HuH-7.5 (cell line): ENCODE results near the gene TRIP13.
"Not testable (repeated sequence)": the region's sequence is repeated elsewhere in the genome, so short reads cannot be mapped to it uniquely, and the experiment has no call there.

Experiments
- DNase-seq: peaks from one replicate; pipeline ENCODE4 v3.0.0; 2011; ENCODE audit warnings: low spot score

TRIP13 gene

DNA sequence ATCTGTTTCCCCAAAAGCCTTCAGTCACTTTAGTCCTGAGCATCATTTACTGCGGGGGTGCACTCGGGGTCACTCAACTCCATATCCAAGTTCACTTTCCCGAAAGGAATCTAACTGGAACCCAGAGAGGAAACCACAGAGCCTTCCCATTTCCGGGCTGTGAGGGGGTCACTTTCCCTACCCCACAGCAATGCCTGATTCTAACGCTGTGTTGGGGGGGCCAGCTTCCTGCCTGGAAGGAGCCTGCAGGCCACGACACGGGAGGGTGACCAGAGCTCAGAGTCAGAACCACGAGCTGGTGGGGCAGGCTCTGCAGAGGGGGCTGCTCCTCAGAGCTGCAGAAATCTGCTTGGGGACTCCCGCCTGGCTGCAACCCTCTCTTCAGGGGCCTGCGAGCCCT, 20.4 kb upstream of the TRIP13 start:
- no peak for DNase-seq

DNA sequence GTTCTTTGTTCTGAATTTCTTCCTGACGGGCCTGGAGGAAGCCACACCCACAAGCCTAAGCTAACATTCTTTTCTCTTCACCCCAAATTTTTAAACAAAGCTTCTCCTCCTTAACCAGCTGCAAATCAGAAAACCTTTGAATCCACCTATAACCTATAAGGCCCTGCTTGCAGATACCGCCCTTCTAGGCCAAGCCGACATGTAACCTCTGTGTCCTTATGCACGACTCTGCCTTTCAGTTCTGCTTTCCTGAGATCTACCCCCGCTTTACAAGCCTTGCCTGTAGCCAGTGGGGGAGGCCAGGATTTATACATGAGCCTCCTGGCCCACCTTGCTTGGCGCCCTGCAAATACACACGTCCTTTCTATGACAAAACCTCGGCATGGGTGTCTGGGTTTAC, 19.4 kb upstream of the TRIP13 start:
- no peak for DNase-seq

DNA sequence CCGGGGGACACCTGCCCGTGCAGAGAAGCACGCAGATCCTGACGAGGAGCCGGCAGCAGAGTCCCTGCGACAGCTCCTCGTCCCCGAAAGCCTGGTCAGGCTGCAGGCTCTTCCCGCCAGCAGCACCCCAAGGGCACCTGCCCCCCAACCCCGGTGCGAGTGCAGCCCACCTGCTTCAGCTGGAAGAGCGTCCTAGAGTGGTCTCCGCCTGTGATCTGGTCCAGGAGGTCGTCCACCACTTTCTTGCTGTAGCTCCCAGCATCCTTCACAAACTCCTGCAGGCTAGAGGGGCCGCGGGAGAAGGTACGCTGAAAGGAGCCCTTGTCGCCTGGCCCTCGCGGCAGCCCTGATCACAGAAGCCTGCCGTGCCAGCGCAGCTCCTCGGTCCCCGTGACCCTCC, 16.8 kb upstream of the TRIP13 start:
- DNase-seq = no peak

DNA sequence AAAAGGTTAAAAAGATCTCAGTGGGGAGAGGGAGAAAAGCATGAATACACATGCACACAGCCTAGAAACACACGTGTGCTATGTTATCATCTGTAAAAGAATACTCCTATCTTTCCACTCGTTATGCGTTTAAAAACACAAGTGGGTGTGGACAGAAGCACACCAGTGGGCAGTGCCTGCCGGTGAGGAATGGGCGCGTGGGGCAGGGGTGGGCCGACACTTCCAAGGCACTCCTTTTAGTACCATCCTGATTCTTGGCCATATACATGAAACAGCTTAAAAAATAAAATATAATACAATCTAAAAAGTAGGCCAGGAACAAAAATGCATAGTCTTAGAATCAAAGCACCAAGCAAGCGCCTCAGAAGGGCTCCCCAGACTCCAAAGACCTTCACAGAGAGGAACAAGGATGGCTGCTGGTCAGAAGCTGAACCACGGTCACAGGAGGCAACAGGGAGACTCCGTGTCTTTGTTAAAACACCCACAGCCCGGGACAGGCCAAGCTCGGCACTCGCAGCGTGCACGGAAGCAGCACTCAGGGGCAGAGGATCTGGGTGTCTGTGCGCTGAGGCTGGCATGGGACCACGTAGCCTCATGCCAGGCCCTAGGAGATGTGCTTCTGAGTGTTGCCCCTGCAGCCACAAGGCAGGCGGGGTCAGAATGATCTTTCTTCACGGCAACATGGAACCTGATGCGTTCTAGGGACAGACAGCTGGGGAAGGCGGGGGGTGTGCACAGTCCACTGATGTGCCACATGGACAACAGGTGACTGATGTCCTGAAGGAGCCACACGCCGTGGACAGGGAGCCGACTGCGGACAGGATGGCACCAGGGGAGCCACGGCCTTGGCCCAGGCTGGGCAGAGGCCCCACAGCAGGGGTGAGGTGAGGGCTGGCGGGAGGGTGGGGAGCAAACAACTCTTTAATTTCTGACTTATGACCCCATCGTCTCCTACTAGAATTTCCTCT, 16.0 kb upstream of the TRIP13 start:
- no peak for DNase-seq

DNA sequence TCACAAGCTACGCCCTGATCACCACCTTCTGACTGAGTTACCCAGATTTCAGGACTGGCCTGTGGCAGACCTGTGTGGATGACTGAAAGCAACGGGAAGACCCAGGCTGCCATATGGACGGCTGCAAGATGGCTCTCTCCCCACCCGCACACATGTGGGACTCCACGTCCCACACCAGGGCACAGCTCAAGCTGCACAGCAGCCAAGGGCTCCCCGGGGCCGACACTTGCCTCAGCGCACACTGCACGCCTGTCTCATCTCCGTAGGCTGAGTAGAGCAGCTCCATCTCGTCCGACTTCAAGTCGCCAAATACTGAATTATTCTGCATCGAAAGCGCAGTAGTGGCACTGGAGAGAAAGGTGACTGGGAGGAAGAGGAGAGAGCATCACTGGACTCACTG, 14.6 kb upstream of the TRIP13 start:
- DNase-seq = no peak

DNA sequence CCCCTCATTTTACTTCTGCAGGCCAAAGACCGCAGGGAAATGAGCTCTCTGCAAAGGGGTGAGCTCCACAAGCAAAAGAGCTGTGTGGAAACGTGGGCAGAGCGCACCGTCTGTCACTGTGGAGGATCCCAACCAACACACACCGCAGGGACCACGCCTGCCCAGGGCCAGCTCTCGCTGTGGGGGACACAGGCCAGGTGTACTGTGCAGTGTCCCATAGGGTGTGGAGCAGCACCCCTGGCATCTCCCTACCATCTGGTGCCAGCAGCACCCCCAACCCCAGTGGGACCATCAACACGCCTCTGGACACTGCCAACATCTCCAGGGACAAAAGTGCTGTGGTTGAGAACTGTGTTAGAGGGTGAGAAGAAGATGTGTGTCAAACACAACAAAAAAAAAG, 14.0 kb upstream of the TRIP13 start:
- not testable (repeated sequence) for DNase-seq

DNA sequence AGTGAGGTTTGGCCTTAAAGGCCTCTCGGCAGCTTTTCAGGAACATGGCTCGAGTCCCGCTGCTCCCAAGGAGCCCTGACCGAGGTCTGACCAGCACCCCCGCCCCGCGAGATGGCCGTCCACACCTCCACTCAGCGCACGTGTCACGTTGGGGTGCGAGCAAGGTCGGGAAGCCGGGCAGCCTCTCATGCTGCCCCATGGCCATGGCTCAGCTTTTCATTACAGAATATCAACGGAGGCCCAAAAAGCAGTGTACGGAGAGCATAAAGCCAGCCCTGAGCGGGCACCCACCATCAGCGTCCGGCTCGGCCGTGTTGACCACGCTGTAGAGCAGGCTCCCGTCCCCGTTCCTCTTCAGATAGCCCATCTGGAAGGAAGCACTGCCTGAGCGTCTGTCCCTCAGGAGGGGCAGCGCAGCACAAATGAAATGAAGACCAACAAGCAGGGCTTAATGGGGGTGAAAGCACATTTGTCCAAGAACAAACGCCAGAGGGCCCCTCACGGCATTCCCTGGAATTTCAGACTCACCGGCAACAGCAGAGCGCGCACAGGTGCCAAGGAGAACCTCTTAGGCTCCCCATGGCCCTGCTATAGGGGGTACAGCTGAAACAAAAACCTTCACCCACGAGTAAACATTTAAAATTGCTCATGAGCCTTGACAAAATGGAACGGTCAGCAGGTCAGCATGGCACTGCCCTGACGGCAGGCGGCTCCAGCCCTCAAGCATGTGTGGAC, 11.7 kb upstream of the TRIP13 start:
- DNase-seq = no peak

DNA sequence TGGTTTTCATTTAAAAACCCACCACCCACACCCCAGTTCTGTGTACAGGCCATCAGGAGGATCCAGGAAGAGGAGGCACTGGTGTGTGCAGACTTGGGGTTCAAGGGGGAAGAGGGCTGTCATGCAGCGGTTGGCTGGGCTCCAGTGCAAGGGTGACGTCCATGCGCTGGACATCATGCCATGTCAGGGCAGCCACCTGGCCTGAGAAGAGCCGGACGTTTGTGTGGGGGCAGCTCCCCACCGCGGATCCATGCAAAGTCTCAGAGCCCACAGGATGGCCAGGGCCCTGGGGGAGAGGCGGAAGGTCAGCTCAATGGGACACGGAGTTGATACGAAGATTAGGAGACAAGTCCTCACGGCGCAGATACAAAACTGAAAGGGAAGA, 11.1 kb upstream of the TRIP13 start:
- no peak for DNase-seq

DNA sequence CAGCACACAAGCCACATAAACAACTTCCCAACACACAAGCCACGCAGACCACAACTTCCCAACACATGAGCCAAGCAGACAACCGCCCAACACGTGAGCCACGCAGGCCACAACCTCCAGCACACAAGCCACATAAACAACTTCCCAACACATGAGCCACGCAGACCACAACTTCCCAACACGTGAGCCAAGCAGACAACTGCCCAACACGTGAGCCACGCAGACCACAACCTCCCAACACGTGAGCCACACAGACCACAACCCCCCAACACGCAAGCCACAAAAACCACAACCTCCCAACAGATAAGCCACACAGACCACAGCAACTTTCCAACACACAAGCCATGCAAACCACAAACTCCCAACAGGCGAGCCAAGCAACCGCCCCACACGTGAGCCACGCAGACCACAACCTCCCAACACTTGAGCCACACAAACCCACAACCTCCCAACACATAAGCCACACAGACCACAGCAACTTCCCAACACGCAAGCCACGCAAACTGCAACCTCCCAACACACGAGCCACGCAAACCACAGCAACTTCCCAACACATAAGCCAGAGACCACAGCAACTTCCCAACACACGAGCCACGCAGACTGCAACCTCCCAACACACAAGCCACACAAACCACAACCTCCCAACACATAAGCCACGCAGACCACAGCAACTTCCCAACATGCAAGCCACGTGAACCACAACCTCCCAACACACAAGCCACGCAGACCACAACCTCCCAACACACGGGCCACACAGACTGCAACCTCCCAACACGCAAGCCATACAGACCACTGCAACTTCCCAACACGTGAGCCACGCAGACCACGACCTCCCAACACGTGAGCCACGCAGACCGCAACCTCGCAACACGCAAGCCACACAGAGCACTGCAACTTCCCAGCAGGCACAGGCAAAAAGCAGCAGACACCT, 10.2 kb upstream of the TRIP13 start:
- no peak for DNase-seq

DNA sequence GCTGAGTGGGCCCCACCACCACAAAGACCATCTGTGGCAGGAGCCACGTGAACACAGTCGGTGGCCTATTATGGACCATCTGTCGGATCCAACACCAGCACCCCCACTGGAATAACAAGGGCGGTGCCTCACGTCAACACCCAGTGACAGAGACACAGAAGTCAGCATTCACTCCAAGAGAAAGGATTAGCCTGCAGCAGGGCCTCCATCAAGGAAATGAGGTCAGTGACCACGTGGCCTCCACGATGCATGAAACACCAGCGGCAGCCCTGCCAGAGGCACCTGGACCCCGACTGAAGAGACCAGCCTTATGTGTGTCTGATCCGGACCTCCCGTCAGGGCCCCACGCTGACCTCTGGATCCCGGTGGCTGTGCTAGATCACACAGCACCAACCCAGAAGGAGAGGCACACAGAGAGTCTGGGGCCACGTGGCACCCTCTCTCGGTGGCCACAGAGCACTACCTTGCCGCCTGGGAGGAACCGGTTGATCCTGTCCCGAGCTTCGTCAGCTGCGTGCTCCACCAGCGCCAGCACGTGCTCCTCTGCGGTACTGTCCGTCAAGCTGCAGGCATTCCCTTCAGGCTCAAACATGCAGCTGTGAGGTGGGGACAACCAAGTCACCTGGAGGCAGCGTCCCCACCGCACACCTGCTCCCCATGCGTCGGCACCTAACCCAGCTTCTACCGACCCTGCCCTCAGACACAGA, 9.1 kb upstream of the TRIP13 start:
- DNase-seq = no peak

DNA sequence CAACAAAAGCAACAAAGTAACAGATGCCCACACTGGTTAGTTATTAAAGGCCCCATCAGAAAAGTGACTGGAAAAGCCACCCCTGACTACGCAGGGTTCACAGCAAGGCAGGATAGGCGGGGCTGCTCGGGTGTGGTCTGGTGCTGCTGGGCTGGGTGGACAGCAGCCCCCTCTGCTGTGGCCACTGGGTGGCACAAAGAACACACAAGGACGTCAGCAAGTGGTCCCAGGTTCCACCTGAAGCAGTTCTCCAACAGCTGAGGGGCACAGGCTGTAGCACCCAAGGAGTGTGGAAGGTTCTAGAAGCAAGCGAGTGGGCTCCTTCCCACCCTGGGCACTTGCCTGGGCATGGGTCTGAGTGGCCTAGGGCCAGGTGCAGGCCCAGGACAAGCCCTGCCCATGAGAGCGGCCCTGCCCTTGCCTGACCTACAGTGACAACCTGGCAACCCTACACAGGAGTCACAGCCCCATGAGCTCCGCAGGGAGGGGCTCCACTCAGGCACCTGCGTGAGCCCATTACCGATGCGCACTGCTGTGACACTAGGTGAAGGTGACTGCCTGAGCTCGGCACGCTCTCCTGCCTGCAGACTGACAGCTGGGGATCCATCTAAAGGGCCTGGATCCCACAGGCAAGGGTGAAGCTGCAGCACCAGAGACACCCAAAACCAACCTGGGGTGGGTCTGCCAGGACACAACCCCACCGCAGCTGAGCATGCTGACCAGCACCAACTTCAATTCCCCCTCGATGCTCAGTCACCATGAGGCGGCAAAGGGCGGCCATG, 8.1 kb upstream of the TRIP13 start:
- no peak for DNase-seq

DNA sequence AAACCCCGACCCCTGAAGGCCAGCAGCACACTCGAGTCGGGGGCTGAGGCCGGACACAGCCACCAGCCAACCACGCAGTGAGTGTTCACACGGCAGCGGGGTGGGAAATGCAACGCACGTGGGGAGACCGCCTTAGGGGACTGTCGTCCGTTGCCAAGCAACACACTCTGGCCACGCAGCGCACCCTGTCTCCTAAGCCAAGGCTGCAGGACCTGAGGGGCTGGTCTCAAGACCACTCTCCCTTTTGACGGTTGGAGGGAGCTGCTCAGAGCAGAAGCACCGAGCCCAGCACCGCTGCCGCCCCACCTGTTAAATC, 7.6 kb upstream of the TRIP13 start:
- no peak for DNase-seq

DNA sequence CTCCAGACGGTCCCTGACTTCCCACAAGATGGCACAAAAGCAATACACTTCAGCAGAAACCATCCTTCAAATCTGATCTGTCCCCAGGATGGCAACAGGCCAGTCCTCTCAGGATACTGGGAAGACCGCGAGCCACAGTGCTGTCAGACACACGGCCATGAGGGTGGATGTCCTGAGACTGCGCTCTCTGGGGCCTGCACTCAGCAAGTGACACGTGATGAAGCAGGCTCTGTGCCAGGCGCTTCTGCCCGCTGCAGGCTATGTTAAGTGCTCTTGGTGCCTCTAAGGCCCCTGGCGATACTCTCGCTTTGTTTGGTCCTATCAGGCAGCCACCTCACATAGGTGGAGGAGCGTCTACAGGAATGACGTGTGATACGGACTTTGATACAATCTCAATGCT, 7.2 kb upstream of the TRIP13 start:
- DNase-seq = no peak

DNA sequence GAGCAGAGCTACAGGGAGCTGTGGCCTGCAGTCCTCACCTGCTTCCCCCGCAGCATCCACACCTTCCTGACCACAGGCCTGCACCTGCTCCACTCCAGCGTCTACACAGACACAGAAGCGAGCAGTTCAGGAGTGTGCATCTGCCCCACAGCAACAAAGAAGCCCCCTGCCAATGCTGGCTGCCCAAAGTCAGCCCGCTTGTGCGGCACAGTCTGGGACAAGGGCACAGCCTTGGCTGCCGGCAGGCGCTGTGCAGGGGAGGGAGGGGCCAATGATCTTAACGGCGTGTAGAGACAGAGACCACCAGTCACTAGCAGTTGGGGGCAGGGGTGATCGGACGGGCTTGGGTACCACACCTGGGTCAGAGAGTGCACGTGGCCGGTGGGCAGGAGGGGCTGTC, 6.6 kb upstream of the TRIP13 start:
- no peak for DNase-seq

DNA sequence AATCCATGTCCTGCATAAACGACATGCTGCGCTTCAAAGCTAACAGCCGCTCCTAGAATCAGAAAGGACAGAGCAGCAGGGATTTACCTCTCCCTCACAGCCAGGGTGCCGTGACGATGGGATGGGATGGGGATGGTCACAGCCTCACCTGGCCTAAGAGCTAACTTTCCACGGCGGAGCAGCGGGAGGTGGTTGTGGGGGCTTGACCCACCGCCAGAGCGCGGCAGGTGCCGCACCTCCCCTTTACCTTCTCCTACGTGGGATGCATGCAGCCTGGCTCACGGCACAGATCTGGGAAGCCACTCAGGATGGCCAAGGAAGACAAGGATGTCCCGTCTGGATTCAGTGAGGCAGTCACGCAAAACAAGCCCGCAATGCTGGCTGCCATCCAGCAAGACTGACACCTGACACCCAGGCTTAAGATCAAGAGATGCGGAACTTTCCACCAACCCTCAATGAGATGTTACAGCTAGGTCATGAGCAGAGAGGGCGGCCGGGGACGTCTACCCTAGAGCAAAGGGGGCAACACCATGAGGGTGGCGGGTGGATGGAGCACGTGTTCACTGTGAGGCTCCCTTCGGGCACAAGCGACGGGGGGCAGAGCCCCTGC, 5.9 kb upstream of the TRIP13 start:
- no peak for DNase-seq

DNA sequence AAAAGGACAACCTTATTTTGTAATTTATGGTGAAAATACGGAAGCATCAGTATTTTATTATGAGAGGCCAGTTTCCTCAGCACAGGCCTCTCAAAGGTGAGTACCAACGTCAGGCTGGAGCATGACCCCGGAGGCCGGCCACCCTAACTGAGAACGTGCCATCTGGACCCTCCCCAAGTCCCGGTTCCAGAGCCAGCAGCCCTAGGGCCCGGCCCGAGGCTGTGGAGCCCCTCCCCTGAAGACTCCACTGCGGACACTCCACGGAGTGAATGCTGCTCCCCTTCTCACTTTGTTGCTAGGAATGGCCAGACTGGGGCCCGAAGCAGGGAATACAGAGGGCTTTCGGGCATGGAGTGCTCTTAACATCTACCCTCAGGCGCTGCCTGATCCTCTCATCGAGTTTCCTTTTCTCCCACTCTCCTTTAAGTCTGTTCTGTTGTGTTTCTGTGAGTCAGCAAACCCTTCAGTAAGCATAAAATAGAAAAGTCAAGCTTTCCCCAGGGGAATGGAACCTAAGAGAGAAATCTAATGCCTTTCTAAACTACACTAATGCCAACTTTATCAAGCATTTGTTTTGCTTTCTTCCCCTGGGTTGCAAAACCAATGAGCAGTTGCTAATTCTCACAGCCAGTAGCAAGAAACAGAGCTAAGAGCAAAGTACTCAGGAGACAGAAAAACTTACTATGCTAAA, 4.6 kb upstream of the TRIP13 start:
- no peak for DNase-seq

DNA sequence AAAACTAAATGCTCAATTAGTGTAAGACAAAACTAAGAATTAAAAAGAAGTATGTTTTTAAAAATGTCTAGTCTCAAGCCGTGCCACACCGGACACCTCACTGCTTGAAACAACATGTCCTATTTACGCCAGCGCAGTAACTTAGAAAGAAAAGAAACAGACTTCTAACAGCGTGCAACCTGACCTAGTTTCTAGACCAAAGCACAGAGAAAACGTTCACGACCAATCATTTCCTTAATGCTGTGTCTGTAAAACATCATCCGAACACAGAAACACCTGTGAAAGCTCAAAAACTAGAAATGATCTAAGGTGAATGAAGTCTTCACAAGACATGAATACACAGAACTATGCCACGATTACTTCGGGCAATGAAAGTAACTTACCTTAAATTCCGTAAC, 4.0 kb upstream of the TRIP13 start:
- DNase-seq = no peak

DNA sequence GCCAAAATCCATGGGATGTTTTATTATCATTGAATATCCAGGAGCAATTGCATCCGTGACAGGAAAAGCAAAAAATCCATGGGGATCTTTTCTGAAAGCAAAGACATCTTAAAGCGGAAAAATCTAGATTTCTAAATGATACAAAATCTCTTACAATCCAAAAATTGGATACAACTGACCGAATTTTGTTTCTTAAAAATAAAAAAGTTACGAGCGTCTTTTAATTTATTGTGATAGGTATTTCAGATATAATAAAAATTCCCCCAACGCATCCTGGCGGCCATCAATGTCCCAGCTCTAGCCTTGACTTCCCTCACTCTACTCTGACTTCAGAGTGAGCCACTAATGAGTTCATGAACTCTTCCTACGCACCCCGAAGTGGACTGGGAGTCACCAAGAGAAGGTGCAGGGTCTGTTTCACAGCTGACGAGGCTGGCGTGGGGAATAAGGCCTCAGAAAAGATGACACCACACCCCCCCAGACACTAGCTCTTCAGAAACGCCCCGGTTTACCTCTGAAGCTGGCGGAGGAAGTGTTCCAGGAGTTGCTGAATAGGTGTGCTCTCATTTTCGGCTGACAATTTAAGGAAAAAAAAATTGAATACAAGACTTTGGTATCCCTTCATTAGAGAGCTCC, 3.5 kb upstream of the TRIP13 start:
- no peak for DNase-seq

DNA sequence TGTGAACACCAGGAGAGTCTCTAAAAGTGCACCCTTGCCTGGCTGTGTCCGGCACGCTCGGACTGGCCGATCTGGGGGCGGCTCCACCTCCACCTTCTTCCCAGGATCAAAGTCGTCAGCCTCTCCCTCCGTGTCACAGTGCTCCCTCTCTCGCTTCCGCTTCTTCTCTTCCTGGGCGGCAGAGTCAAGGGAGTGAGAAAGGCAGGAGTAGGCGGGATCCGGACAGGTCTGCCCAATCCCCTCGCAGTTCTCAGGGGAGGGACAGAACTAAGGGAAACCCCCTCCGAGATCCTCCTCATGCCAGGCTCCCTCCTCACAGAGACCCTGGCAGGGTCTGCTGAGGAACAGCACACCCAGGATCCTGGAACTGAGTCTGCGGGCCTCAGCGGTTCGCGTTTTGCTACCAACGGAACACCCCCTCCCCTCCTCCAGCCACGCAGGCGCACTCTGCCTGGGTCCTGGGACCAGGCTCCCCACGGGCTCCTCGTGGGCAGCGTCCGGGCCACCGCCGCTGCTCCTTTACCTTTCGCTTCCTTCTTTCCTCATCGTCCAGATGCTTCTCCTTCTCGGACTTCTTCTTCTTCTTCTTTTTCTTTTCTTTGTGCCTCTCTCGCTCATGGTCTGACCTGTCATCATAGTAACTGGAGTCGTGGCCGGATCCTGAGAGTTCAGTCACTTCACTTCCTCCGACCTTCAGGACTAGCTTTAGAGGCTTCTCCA, 1.4 kb upstream of the TRIP13 start:
- DNase-seq = no peak
